GM12878 (cell line): ENCODE results near the gene ZIC1. TPM values are rescaled to one million over a fixed set of nuclear protein-coding genes. Genes with fewer than 3 reads are reported as not detected.

Experiments used
- ATAC-seq: fragments of 200-7000 bp; cut with Tn5 transposase; 3 replicates; pipeline ENCODE4 v1.9.1; 2020; ENCODE audit warnings: mild to moderate bottlenecking, moderate library complexity
- BruUV-seq: library from RNA; stranded (reverse); fragments of 400-500 nt; replicated peaks from 2 replicates; lab custom pipeline; 2021; lab: Mats Ljungman, UMichigan
- CTCF ChIA-PET: fragments of 300-600 bp; sonication (Branson Sonifier 250); formaldehyde crosslinking; extraction: SDS; loops from one replicate; lab custom pipeline; 2021; ENCODE audit warnings: inconsistent platforms; lab: Yijun Ruan, JAX
- POLR2A ChIA-PET: fragments of 350-600 bp; formaldehyde crosslinking; extraction: SDS; loops from one replicate; lab custom pipeline; 2021; ENCODE audit warnings: inconsistent platforms; lab: Charles Lee
- RAD21 ChIA-PET: fragments of 300-600 bp; sonication (Branson Sonifier 250); formaldehyde crosslinking; loops from one replicate; lab custom pipeline; 2023; ENCODE audit warnings: antibody characterized with exemption; ENCODE audit not compliant: unreplicated experiment; lab: Charles Lee
- SMC1A ChIA-PET: fragments of 300-600 bp; sonication (Branson Sonifier 250); formaldehyde crosslinking; loops from one replicate; lab custom pipeline; 2023; ENCODE audit not compliant: unreplicated experiment, uncharacterized antibody; lab: Charles Lee
- DNase-seq: peaks from one replicate; pipeline ENCODE4 v3.0.0-alpha.2; 2011; ENCODE audit warnings: low read depth, low spot score
- FAIRE-seq: peaks from 3 replicates; lab custom pipeline; 2011; peaks lifted over from hg19 to GRCh38; lab: Jason Lieb, UNC
- H2AFZ ChIP-seq: 2 replicates; pipeline ENCODE4 v1.6.0; 2011; ENCODE audit warnings: low read depth, low read length, control low read depth; ENCODE audit not compliant: control insufficient read depth
- H3K27ac ChIP-seq: 2 replicates; pipeline ENCODE4 v1.5.1; 2011; ENCODE audit warnings: control low read depth; ENCODE audit not compliant: control insufficient read depth, insufficient read depth
- H3K27me3 ChIP-seq, 2 experiments: replicated peaks in 1 of 2; 2 replicates each; pipeline versions ENCODE4 v1.6.0 to v1.6.1; 2011; ENCODE audit warnings: low read length in 1 of 2; ENCODE audit not compliant: control insufficient read depth in 2 of 2, insufficient read depth in 2 of 2
- H3K36me3 ChIP-seq, 2 experiments: 2 replicates each; pipeline ENCODE4 v1.5.1; 2011; ENCODE audit warnings: low read length in 1 of 2; ENCODE audit not compliant: control insufficient read depth in 2 of 2, insufficient read depth in 2 of 2
- H3K4me1 ChIP-seq: 2 replicates; pipeline ENCODE4 v1.6.1; 2011; ENCODE audit warnings: mild to moderate bottlenecking, low read length, moderate library complexity, mixed read lengths; ENCODE audit not compliant: control insufficient read depth, insufficient read depth
- H3K4me2 ChIP-seq: 2 replicates; pipeline ENCODE4 v1.6.0; 2011; ENCODE audit warnings: control low read depth; ENCODE audit not compliant: control insufficient read depth, insufficient read depth
- H3K4me3 ChIP-seq: fragments of 200-600 bp; sonication (generic); 2 replicates; pipeline ENCODE4 v1.5.1; 2016
- H3K79me2 ChIP-seq: 2 replicates; pipeline ENCODE4 v1.6.0; 2011; ENCODE audit warnings: low read length; ENCODE audit not compliant: control insufficient read depth, insufficient read depth
- H3K9ac ChIP-seq: 2 replicates; pipeline ENCODE4 v1.8.0; 2011; ENCODE audit warnings: low read length, control low read depth, mixed read lengths; ENCODE audit not compliant: control insufficient read depth, insufficient read depth
- H3K9me3 ChIP-seq: replicated peaks from 3 replicates; pipeline ENCODE4 v1.5.1; 2011; ENCODE audit warnings: mild to moderate bottlenecking, low read length; ENCODE audit not compliant: control insufficient read depth, insufficient read depth
- H4K20me1 ChIP-seq: 2 replicates; pipeline ENCODE4 v1.6.0; 2011; ENCODE audit not compliant: control insufficient read depth, insufficient read depth
- CBFB ChIP-seq: IDR thresholded peaks from 2 replicates; pipeline ENCODE4 v1.6.1; 2016; ENCODE audit warnings: antibody characterized with exemption, low read depth
- CBX3 ChIP-seq: fragments of 200-600 bp; sonication (generic); IDR thresholded peaks from 2 replicates; pipeline ENCODE4 v1.6.1; 2016; ENCODE audit warnings: low read depth, borderline replicate concordance
- CREM ChIP-seq: IDR thresholded peaks from 2 replicates; pipeline ENCODE4 v1.6.1; 2014; ENCODE audit warnings: antibody characterized with exemption, low read depth
- E2F8 ChIP-seq: fragments of 450-650 bp; IDR thresholded peaks from 2 replicates; pipeline ENCODE4 v1.6.1; 2018; ENCODE audit warnings: mild to moderate bottlenecking, low read depth, moderate library complexity; ENCODE audit not compliant: partially characterized antibody
- EED ChIP-seq: sonication (generic); IDR thresholded peaks from 2 replicates; pipeline ENCODE4 v1.6.1; 2016; ENCODE audit warnings: antibody characterized with exemption, low read depth
- GABPA ChIP-seq: IDR thresholded peaks from 2 replicates; pipeline ENCODE4 v1.6.1; 2014; ENCODE audit warnings: antibody characterized with exemption, low read depth, mild to moderate bottlenecking, inconsistent platforms
- GATAD2B ChIP-seq: fragments of 450-650 bp; conservative IDR thresholded peaks from 2 replicates; pipeline ENCODE4 v1.6.1; 2017; ENCODE audit warnings: low read depth, mild to moderate bottlenecking, moderate library complexity
- NBN ChIP-seq: fragments of 450-650 bp; IDR thresholded peaks from 2 replicates; pipeline ENCODE4 v1.6.1; 2016
- NR2F1 ChIP-seq: fragments of 450-650 bp; conservative IDR thresholded peaks from 2 replicates; pipeline ENCODE4 v1.6.1; 2017; ENCODE audit warnings: mild to moderate bottlenecking
- NRF1 ChIP-seq: conservative IDR thresholded peaks from 2 replicates; pipeline ENCODE4 v1.6.1; 2011; ENCODE audit warnings: mild to moderate bottlenecking, low read depth, low read length, improper control_type of control experiment
- SMARCA5 ChIP-seq: fragments of 450-650 bp; IDR thresholded peaks from 2 replicates; pipeline ENCODE4 v1.6.1; 2017; ENCODE audit warnings: mild to moderate bottlenecking
- YY1 ChIP-seq: IDR thresholded peaks from 2 replicates; pipeline ENCODE4 v1.6.1; 2011; ENCODE audit warnings: low read depth, mild to moderate bottlenecking, low read length
- ZBTB4 ChIP-seq: fragments of 450-650 bp; formaldehyde crosslinking; IDR thresholded peaks from 2 replicates; pipeline ENCODE4 v1.4.0; 2022; ENCODE audit warnings: mild to moderate bottlenecking, moderate library complexity
- whole genome bisulfite sequencing: methylation state at CpG from one replicate; pipeline ENCODE4 v1.1.6; 2016; ENCODE audit warnings: low lambda C conversion rate; ENCODE audit not compliant: insufficient replicate concordance, insufficient coverage; ENCODE audit errors: missing lambda C conversion rate; 5-methylcytosine and 5-hydroxymethylcytosine counted together
- in situ Hi-C: fragments of 300-500 bp; cut with MboI; formaldehyde crosslinking; loops from 9 replicates; pipeline ENCODE4 v1.14.3; 2018; ENCODE audit warnings: mixed read lengths
- intact Hi-C: fragments of 100-400 bp; cut with micrococcal nuclease; formaldehyde crosslinking; loops from one replicate; pipeline ENCODE4 v1.14.2; 2022; ENCODE audit not compliant: unreplicated experiment
- polyA plus RNA-seq, 11 experiments: library from polyadenylated mRNA; depleted of rRNA in 4 of 11; unstranded in 6 of 11; stranded (reverse) in 5 of 11; fragments of >200 nt; fragmentation: Nextera tagmentation in 4 of 11; fragmentation: Illumina TruSeq in 1 of 11; extraction: Ambion mirVana in 4 of 11; extraction: Trizol in 1 of 11; gene quantifications; 1 replicate in 1 of 11; 2 replicates in 10 of 11; pipeline versions ENCODE4 v1.2.1 to v1.2.3, GENCODE V29; 2011 to 2016; ENCODE audit warnings: inconsistent platforms in 2 of 11, missing spikeins in 2 of 11, low read depth in 1 of 11
- total RNA-seq, 4 experiments: library from RNA; depleted of rRNA in 3 of 4; stranded (reverse); fragments of >200 nt in 3 of 4; fragmentation: Illumina TruSeq in 1 of 4; extraction: Trizol in 1 of 4; gene quantifications; 2 replicates each; pipeline versions ENCODE4 v1.2.1 to v1.2.3, GENCODE V29; 2013 to 2021

Gene ZIC1
- total and polyA plus RNA-seq, 10 of the 15 experiments (the other 5 are each of a cell fraction or from before 2014, with no cell fraction given) = not detected

GRCh38 chr3:147402159-147402558 is 7.0 kb upstream of the ZIC1 start:
- POLR2A ChIA-PET = no interaction called here
- in situ Hi-C loops (no loop called here), intact Hi-C loops (no loop called here)
- no peak overlapping the region for H2AFZ ChIP-seq
- no peak overlapping the region for H3K4me2 ChIP-seq
- WGBS = 1% methylated on average over 5 of the region's 5 CpGs
- H4K20me1 ChIP-seq = no peaks in the 10 kb centered on the region
- no TSS peak for BruUV-seq
- ATAC-seq (no peak), DNase-seq (no peak), FAIRE-seq (no peak)
- no peak overlapping the region for H3K27ac ChIP-seq
- SMC1A ChIA-PET = interaction anchor here (1.7 kb wide), 1 partner anchor 24 kb away, joined by 4 read pairs; no protein-coding TSS in a partner anchor
- CTCF ChIA-PET = no interaction called here
- H3K9me3 ChIP-seq = no peaks in the 10 kb centered on the region; the same call in 2 of the 3 replicates
- RAD21 ChIA-PET = no interaction called here
- no peaks in the 10 kb centered on the region for H3K4me1 ChIP-seq
- peaks cover 11 to 14% of the 10 kb centered on the region in 2 experiments for H3K27me3 ChIP-seq
- no peak for TF ChIP-seq NBN
- no peak for TF ChIP-seq YY1
- TF ChIP-seq ZBTB4 (CRISPR knock-in tag) = no peak
- no peak for TF ChIP-seq GABPA
- no peak for TF ChIP-seq NR2F1
- no peak for TF ChIP-seq E2F8
- TF ChIP-seq CBFB = no peak
- no peak for TF ChIP-seq EED
- TF ChIP-seq CREM = no peak
- no peak for TF ChIP-seq CBX3
- no peak for TF ChIP-seq NRF1
- TF ChIP-seq GATAD2B = no peak
- no peak for TF ChIP-seq SMARCA5
- H3K4me3 ChIP-seq = no peak overlapping the region
- no peaks in the 10 kb centered on the region for H3K36me3 ChIP-seq
- H3K9ac ChIP-seq = no peak overlapping the region
- H3K79me2 ChIP-seq = no peaks in the 10 kb centered on the region
